Uterus (tissue), 4 donors: ENCODE results near the gene KCNH4. TPM values are rescaled to one million over a fixed set of nuclear protein-coding genes. Genes with fewer than 3 reads are reported as not detected.

Experiments
- DNase-seq, 2 donors: peaks; one replicate each; pipeline ENCODE4 v3.0.0-alpha.2; 2019 to 2020
- H3K27ac ChIP-seq, 2 donors: fragments of 200-600 bp; sonication (generic); 1 replicate in 1 of 2; 2 replicates in 1 of 2; pipeline ENCODE4 v1.5.1; 2016 to 2018
- H3K27me3 ChIP-seq, 2 donors: fragments of 200-600 bp; sonication (generic); one replicate each; pipeline ENCODE4 v1.5.1; 2018 to 2019; ENCODE audit warnings: control low read depth in 1 of 2
- H3K36me3 ChIP-seq, 2 donors: fragments of 200-600 bp; sonication (generic); one replicate each; pipeline ENCODE4 v1.5.1; 2019; ENCODE audit warnings: control low read depth in 1 of 2
- H3K4me1 ChIP-seq, 2 donors: fragments of 200-600 bp; sonication (generic); one replicate each; pipeline ENCODE4 v1.5.1; 2018 to 2019; ENCODE audit warnings: control low read depth in 1 of 2
- H3K4me3 ChIP-seq, 2 donors: fragments of 200-600 bp; sonication (generic); 1 replicate in 1 of 2; 2 replicates in 1 of 2; pipeline ENCODE4 v1.5.1; 2018 to 2019; ENCODE audit warnings: mild to moderate bottlenecking in 1 of 2
- H3K9me3 ChIP-seq, 2 donors: fragments of 200-600 bp; sonication (generic); one replicate each; pipeline ENCODE4 v1.5.1; 2019; ENCODE audit warnings: control low read depth in 1 of 2
- POLR2A ChIP-seq, 2 donors: fragments of 450-650 bp; IDR thresholded peaks; one replicate each; pipeline ENCODE4 v1.6.1; 2016; ENCODE audit warnings: antibody characterized with exemption in 2 of 2, mild to moderate bottlenecking in 1 of 2, moderate library complexity in 1 of 2
- intact Hi-C: fragments of 100-400 bp; cut with DNase I; formaldehyde crosslinking; loops from one replicate; pipeline ENCODE4 v1.15.1; 2023; ENCODE audit warnings: low total_unique reads
- total RNA-seq, 4 donors: library from RNA; depleted of rRNA in 3 of 4; stranded (reverse); fragments of >200 nt in 3 of 4; gene quantifications; one replicate each; pipeline versions ENCODE4 v1.1.0 to v1.2.4, GENCODE V29; 2014 to 2023
- TF ChIP-seq, protein P1 (sequence below), 4 experiments: fragments of 200-600 bp in 2 of 4; fragments of 450-650 bp in 2 of 4; sonication (generic) in 2 of 4; IDR thresholded peaks; one replicate each; pipeline ENCODE4 v1.5.1; 2016 to 2019; ENCODE audit warnings: antibody characterized with exemption in 4 of 4, mild to moderate bottlenecking in 2 of 4, moderate library complexity in 1 of 4
- donor health status: DM: yes; HTN: yes; CAD: no.

The KCNH4 gene
- total RNA-seq, 4 donors from 2014 or later: 0.55 TPM; not detected in 3

DNA sequence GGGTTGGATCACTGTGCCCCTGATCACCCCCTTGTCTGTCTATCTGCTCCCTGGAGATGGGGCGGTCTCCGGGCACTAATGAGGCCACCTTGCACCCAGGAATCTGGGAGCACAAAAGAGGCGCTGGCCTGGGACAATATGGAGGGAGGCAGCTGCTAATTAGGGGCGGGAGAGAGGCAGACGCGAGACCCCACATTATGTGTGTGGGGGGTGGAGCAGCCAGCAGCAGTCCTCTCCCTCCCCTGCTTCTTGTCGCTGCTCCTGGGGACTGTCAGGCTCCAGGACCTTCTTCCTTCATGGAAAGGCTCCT lies 4.6 kb upstream of the KCNH4 start:
- no peaks in the 10 kb centered on the region for H3K36me3 ChIP-seq
- DNase-seq: no peak
- TF ChIP-seq, protein P1, sequence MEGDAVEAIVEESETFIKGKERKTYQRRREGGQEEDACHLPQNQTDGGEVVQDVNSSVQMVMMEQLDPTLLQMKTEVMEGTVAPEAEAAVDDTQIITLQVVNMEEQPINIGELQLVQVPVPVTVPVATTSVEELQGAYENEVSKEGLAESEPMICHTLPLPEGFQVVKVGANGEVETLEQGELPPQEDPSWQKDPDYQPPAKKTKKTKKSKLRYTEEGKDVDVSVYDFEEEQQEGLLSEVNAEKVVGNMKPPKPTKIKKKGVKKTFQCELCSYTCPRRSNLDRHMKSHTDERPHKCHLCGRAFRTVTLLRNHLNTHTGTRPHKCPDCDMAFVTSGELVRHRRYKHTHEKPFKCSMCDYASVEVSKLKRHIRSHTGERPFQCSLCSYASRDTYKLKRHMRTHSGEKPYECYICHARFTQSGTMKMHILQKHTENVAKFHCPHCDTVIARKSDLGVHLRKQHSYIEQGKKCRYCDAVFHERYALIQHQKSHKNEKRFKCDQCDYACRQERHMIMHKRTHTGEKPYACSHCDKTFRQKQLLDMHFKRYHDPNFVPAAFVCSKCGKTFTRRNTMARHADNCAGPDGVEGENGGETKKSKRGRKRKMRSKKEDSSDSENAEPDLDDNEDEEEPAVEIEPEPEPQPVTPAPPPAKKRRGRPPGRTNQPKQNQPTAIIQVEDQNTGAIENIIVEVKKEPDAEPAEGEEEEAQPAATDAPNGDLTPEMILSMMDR (IDR thresholded peaks at IDR 0.05): no peak
- no peak for TF ChIP-seq POLR2A (IDR thresholded peaks at IDR 0.05)
- H3K9me3 ChIP-seq: no peaks in the 10 kb centered on the region
- intact Hi-C loops: no loop called here
- peaks cover 3 to 11% of the 10 kb centered on the region in 2 donors for H3K27me3 ChIP-seq
- H3K4me3 ChIP-seq: no peak overlapping the region
- no peak overlapping the region for H3K27ac ChIP-seq
- peaks cover 0 to 13% of the 10 kb centered on the region in 2 donors for H3K4me1 ChIP-seq

GRCh38 chr17:42184713-42185620 lies 4.0 kb upstream of the KCNH4 start, which contains the start of gene HCRT:
Gene HCRT, minus strand, starts transcription at chr17:42185452. Its CDS starts 87 bp downstream, at chr17:42185365.
- peaks cover 0 to 16% of the 10 kb centered on the region in 2 donors for H3K4me1 ChIP-seq
- TF ChIP-seq, protein P1 (IDR thresholded peaks at IDR 0.05): no peak
- H3K27me3 ChIP-seq: peaks cover 6 to 17% of the 10 kb centered on the region in 2 donors
- H3K9me3 ChIP-seq: no peaks in the 10 kb centered on the region
- intact Hi-C loops: no loop called here
- H3K27ac ChIP-seq: peak within 1 kb of the TSS in 1 of 2 donors; percentile 36
- no peaks in the 10 kb centered on the region for H3K36me3 ChIP-seq
- peak within 1 kb of the TSS; percentile 31 to 32 for H3K4me3 ChIP-seq
- DNase-seq: no peak

DNA sequence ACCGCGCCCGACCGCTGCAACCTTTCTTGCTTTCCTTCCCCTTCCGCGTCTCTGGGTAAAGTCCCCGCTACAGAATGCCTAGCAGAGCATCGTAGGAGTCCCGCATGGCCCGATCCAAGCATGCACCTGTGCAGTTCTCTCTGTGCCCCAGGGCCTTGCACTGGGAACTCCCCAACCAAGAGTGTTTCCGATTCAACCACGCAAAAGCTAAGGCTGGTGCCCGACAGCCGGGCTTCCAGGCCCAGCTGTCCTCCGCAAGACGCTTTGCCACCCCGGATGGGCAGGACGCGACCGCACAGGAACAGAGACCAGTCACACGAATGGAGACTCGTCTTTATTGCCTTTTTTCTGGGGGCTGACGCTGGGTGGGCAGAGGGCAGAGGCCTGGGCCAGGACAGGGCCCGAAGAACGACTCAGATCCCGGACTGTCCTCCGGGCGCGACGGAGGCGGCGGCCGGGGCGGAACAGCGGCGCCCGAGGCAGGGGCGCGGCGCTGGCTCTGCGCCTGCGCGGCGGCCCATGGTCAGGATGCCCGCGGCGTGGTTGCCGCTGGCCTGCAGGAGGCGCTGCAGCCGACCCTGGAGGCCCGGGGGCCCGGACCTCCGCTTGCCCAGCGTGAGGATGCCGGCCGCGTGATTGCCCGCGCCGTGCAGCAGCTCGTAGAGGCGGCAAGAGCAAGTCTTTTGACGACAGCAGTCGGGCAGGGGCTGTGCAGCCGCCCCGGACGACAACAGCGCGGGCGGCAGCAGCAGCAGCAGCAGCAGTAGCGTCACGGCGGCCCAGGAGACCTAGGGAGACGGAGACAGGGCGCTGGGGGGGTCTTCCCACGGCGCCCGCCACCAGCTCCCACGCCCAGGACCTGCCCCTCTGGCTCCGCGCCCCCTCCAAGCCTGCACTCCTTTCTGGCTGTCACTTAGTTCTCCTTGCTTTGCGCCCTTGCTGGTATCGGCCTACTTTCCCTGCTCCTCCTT lies 3.1 kb upstream of the KCNH4 start:
- peak; percentile 50 to 74 for DNase-seq
- Histone ChIP-seq H3K27ac (peak overlapping the region; percentile 13 to 36), H3K27me3 (peaks cover 6 to 20% of the 10 kb centered on the region in 2 donors), H3K36me3 (no peaks in the 10 kb centered on the region), H3K4me3 (peak overlapping the region; percentile 31 to 32), H3K4me1 (peaks cover 0 to 16% of the 10 kb centered on the region in 2 donors), H3K9me3 (no peaks in the 10 kb centered on the region)
- peak in 1 of 2 donors; percentile 33 for TF ChIP-seq POLR2A (IDR thresholded peaks at IDR 0.05)
- TF ChIP-seq, protein P1 (IDR thresholded peaks at IDR 0.05): peak; percentile 51 to 87 (median 82)
- intact Hi-C loops: no loop called here

GRCh38 chr17:42182927-42183734 lies 2.2 kb upstream of the KCNH4 start:
- H3K27me3 ChIP-seq: peaks cover 6 to 20% of the 10 kb centered on the region in 2 donors
- no peaks in the 10 kb centered on the region for H3K9me3 ChIP-seq
- H3K4me1 ChIP-seq: peaks cover 0 to 16% of the 10 kb centered on the region in 2 donors
- no peaks in the 10 kb centered on the region for H3K36me3 ChIP-seq
- TF ChIP-seq, protein P1 (IDR thresholded peaks at IDR 0.05): no peak
- TF ChIP-seq POLR2A (IDR thresholded peaks at IDR 0.05): no peak
- intact Hi-C loops: no loop called here
- no peak overlapping the region for H3K4me3 ChIP-seq
- DNase-seq: no peak
- no peak overlapping the region for H3K27ac ChIP-seq
